ENCODE results near the gene WDR47.

- TF ChIP-seq CTCF (IDR thresholded peaks at IDR 0.05) (no peak), POLR2A (IDR thresholded peaks at IDR 0.05) (no peak), POLR2AphosphoS5 (IDR thresholded peaks at IDR 0.05) (no peak)
Measured at GRCh38 chr1:109050228-109050995, 8.5 kb upstream of the WDR47 start.

Measured in prostate gland (tissue), 2 donors.